IMR-90 (cell line): Measurements from ENCODE around the gene CAMTA1. TPM values are rescaled to one million over a fixed set of nuclear protein-coding genes. Genes with fewer than 3 reads are reported as not detected.

Experiments used
- ATAC-seq: fragments of 200-7000 bp; cut with Tn5 transposase; 2 replicates; pipeline ENCODE4 v1.9.1; 2020; ENCODE audit warnings: low read depth, mild to moderate bottlenecking, moderate library complexity
- BruUV-seq: library from RNA; stranded (reverse); fragments of 400-500 nt; replicated peaks from 2 replicates; lab custom pipeline; 2021; lab: Mats Ljungman, UMichigan
- CTCF ChIA-PET: fragments of 300-600 bp; formaldehyde crosslinking; extraction: SDS; loops from one replicate; lab custom pipeline; 2021; ENCODE audit warnings: antibody characterized with exemption; lab: Yijun Ruan, JAX
- POLR2A ChIA-PET: fragments of 300-600 bp; sonication (Branson Sonifier 250); formaldehyde crosslinking; loops from one replicate; lab custom pipeline; 2022; ENCODE audit warnings: antibody characterized with exemption; ENCODE audit not compliant: unreplicated experiment; lab: Charles Lee
- DNase-seq: peaks from one replicate; pipeline ENCODE4 v3.0.0; 2013
- H2AFZ ChIP-seq: replicated peaks from 2 replicates; pipeline ENCODE3; 2013; ENCODE audit warnings: low read length, mild to moderate bottlenecking; ENCODE audit not compliant: poor library complexity
- H2AK5ac ChIP-seq: 2 replicates; pipeline ENCODE4 v1.6.1; 2013; ENCODE audit warnings: low read depth, low read length, inconsistent platforms
- H2AK9ac ChIP-seq: replicated peaks from 2 replicates; pipeline ENCODE3; 2013; ENCODE audit warnings: mild to moderate bottlenecking, low read depth, low read length, moderate library complexity; ENCODE audit not compliant: poor library complexity
- H2BK120ac ChIP-seq: 2 replicates; pipeline ENCODE4 v1.6.1; 2013; ENCODE audit warnings: low read depth, low read length, inconsistent platforms
- H2BK15ac ChIP-seq: 3 replicates; pipeline ENCODE4 v1.6.1; 2013; ENCODE audit warnings: low read depth, low read length, inconsistent platforms
- H2BK20ac ChIP-seq: 2 replicates; pipeline ENCODE4 v1.6.1; 2013; ENCODE audit warnings: low read depth, mild to moderate bottlenecking, inconsistent platforms, low read length, moderate library complexity
- H2BK5ac ChIP-seq: 2 replicates; pipeline ENCODE4 v1.6.1; 2013; ENCODE audit warnings: mild to moderate bottlenecking, low read depth, low read length, inconsistent platforms; ENCODE audit not compliant: poor library complexity, severe bottlenecking
- H3K14ac ChIP-seq: replicated peaks from 2 replicates; pipeline ENCODE4 v1.6.1; 2013; ENCODE audit warnings: low read depth, low read length, inconsistent platforms
- H3K18ac ChIP-seq: 2 replicates; pipeline ENCODE4 v1.6.1; 2013; ENCODE audit warnings: low read depth, low read length, control low read depth
- H3K23ac ChIP-seq: 2 replicates; pipeline ENCODE4 v1.6.1; 2013; ENCODE audit warnings: low read depth, low read length, inconsistent platforms
- H3K27ac ChIP-seq: 2 replicates; pipeline ENCODE4 v1.5.1; 2013; ENCODE audit warnings: mild to moderate bottlenecking, control low read depth, low read length; ENCODE audit not compliant: insufficient read depth
- H3K27me3 ChIP-seq: 2 replicates; pipeline ENCODE4 v1.6.1; 2013; ENCODE audit warnings: low read length; ENCODE audit not compliant: control insufficient read depth, insufficient read depth
- H3K36me3 ChIP-seq: 2 replicates; pipeline ENCODE4 v1.6.1; 2013; ENCODE audit warnings: low read length, mixed read lengths; ENCODE audit not compliant: control insufficient read depth, insufficient read depth
- H3K4ac ChIP-seq: 2 replicates; pipeline ENCODE4 v1.6.1; 2013; ENCODE audit warnings: low read depth, low read length, inconsistent platforms
- H3K4me1 ChIP-seq: 2 replicates; pipeline ENCODE4 v1.6.1; 2013; ENCODE audit warnings: low read length, mixed read lengths; ENCODE audit not compliant: control insufficient read depth, insufficient read depth
- H3K4me2 ChIP-seq: 2 replicates; pipeline ENCODE4 v1.6.1; 2013; ENCODE audit warnings: low read depth, mild to moderate bottlenecking, control low read depth, low read length, moderate library complexity
- H3K4me3 ChIP-seq: 2 replicates; pipeline ENCODE4 v1.5.1; 2013; ENCODE audit warnings: low read depth, mild to moderate bottlenecking, control low read depth, low read length, moderate library complexity; ENCODE audit not compliant: insufficient read depth
- H3K56ac ChIP-seq: 2 replicates; pipeline ENCODE4 v1.6.1; 2013; ENCODE audit warnings: low read length, inconsistent platforms; ENCODE audit not compliant: insufficient read depth; ENCODE audit errors: extremely low read depth
- H3K79me1 ChIP-seq, 2 experiments: 2 replicates each; pipeline ENCODE4 v1.6.1; 2013; ENCODE audit warnings: low read length in 2 of 2, inconsistent platforms in 1 of 2, low read depth in 1 of 2
- H3K9ac ChIP-seq: 2 replicates; pipeline ENCODE4 v1.6.1; 2013; ENCODE audit warnings: low read depth, low read length, control low read depth
- H3K9me1 ChIP-seq: 2 replicates; pipeline ENCODE4 v1.6.1; 2013; ENCODE audit warnings: low read length, inconsistent platforms; ENCODE audit not compliant: insufficient read depth
- H3K9me3 ChIP-seq: 2 replicates; pipeline ENCODE4 v1.6.1; 2013; ENCODE audit warnings: low read length; ENCODE audit not compliant: control insufficient read depth, insufficient read depth
- H4K20me1 ChIP-seq: 2 replicates; pipeline ENCODE4 v1.6.1; 2013; ENCODE audit warnings: low read length, inconsistent platforms; ENCODE audit not compliant: insufficient read depth
- H4K5ac ChIP-seq: 2 replicates; pipeline ENCODE4 v1.6.1; 2013; ENCODE audit warnings: mild to moderate bottlenecking, low read depth, low read length, control low read depth
- H4K8ac ChIP-seq, 2 experiments: 2 replicates each; pipeline ENCODE4 v1.6.1; 2013; ENCODE audit warnings: low read depth in 2 of 2, low read length in 2 of 2, control low read depth in 1 of 2, inconsistent platforms in 1 of 2
- H4K91ac ChIP-seq: 2 replicates; pipeline ENCODE4 v1.6.1; 2013; ENCODE audit warnings: low read depth, low read length, inconsistent platforms; ENCODE audit not compliant: insufficient read depth
- MAZ ChIP-seq: IDR thresholded peaks from 2 replicates; pipeline ENCODE4 v1.6.1; 2012; ENCODE audit warnings: low read depth, mild to moderate bottlenecking, low read length, improper control_type of control experiment, moderate library complexity, borderline replicate concordance
- MXI1 ChIP-seq: IDR thresholded peaks from 2 replicates; pipeline ENCODE4 v1.6.1; 2012; ENCODE audit warnings: low read depth, mild to moderate bottlenecking, low read length, moderate library complexity, borderline replicate concordance
- RCOR1 ChIP-seq: IDR thresholded peaks from 2 replicates; pipeline ENCODE4 v1.6.1; 2012; ENCODE audit warnings: mild to moderate bottlenecking, low read length, improper control_type of control experiment; ENCODE audit not compliant: insufficient replicate concordance
- RFX5 ChIP-seq: IDR thresholded peaks from 2 replicates; pipeline ENCODE4 v1.8.0; 2012; ENCODE audit warnings: low read depth, mild to moderate bottlenecking, low read length, moderate library complexity
- WGBS, 2 experiments: methylation state at CpG; one replicate each; pipeline versions ENCODE4 v1.1.5 to v1.1.7; 2013; ENCODE audit warnings: missing lambda C conversion rate in 2 of 2; ENCODE audit not compliant: insufficient read length in 1 of 2; ENCODE audit errors: extremely low coverage in 2 of 2; 5-methylcytosine and 5-hydroxymethylcytosine counted together
- dilution Hi-C: fragments of 300-500 bp; cut with HindIII; formaldehyde crosslinking; loops from one replicate; pipeline ENCODE4 v1.14.3; 2018; ENCODE audit warnings: low sequenced_read_pairs; ENCODE audit not compliant: unreplicated experiment
- in situ Hi-C: fragments of 300-500 bp; cut with MboI; formaldehyde crosslinking; loops from 3 replicates; pipeline ENCODE4 v1.14.3; 2019; ENCODE audit warnings: low sequenced_read_pairs, inconsistent platforms, mixed read lengths
- intact Hi-C: fragments of 100-400 bp; cut with micrococcal nuclease; formaldehyde crosslinking; loops from 2 replicates; pipeline ENCODE4 v1.10.0; 2022
- polyA plus RNA-seq, 3 experiments: library from polyadenylated mRNA; depleted of rRNA; stranded (reverse); fragments of >200 nt; gene quantifications; 2 replicates each; pipeline ENCODE4 v1.2.3, GENCODE V29; 2012; ENCODE audit warnings: low replicate concordance in 1 of 3
- total RNA-seq: library from RNA; depleted of rRNA; stranded (reverse); fragments of >200 nt; gene quantifications from 2 replicates; pipeline ENCODE4 v1.2.3, GENCODE V29; 2012

The CAMTA1 gene
- total and polyA plus RNA-seq, 2 of the 4 experiments (the other 2 are of a cell fraction) = 35.5 to 74.3 TPM

DNA sequence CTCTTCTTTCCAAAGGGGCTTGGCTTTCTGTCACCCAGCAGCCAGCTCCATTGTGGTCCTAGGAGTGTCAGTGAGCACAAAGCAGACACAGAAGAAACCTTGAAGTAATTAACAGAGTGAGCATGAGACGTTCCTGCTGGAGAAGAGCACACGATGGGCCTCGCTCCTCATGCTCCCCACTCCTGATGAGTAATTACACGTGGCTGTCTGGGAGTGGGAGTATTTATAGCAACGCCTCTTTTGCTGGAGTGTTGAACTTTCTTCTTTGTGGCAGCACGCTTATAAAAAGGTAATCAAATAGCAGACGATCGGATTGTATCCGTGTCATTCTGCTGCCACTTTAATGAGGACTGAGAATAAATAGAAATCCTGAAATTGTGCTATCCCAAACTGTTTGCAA, 185.8 kb downstream of the CAMTA1 start:
- H4K5ac ChIP-seq = no peak overlapping the region
- H3K79me1 ChIP-seq = no peaks in the 10 kb centered on the region
- H3K14ac ChIP-seq = no peak overlapping the region
- H3K9ac ChIP-seq = no peak overlapping the region
- no peak overlapping the region for H2BK5ac ChIP-seq
- no peak overlapping the region for H3K18ac ChIP-seq
- no peak overlapping the region for H4K8ac ChIP-seq
- peaks cover 2% of the 10 kb centered on the region; the same call in 1 of the 2 replicates for H3K4me1 ChIP-seq
- H3K4me3 ChIP-seq = no peak overlapping the region
- no peak overlapping the region for H2AFZ ChIP-seq
- H3K56ac ChIP-seq = no peak overlapping the region
- H2AK9ac ChIP-seq = no peak overlapping the region
- no peak overlapping the region for H2AK5ac ChIP-seq
- no peaks in the 10 kb centered on the region for H3K9me1 ChIP-seq
- H2BK120ac ChIP-seq = no peak overlapping the region
- peak; percentile 35; the same call in 1 of the 2 replicates for ATAC-seq
- no peak overlapping the region for H4K91ac ChIP-seq
- H2BK20ac ChIP-seq = no peak overlapping the region
- intact Hi-C loops = no loop called here
- peak; percentile 43 for DNase-seq
- WGBS, 2 experiments = no CpG with 5 or more reads among the region's 9 CpGs
- H3K23ac ChIP-seq = no peak overlapping the region
- peaks cover 21% of the 10 kb centered on the region for H3K27me3 ChIP-seq
- H3K4ac ChIP-seq = no peak overlapping the region
- no TSS peak for BruUV-seq
- H3K27ac ChIP-seq = no peak overlapping the region
- ChIA-PET CTCF (no interaction called here), POLR2A (no interaction called here)
- in situ Hi-C loops = no loop called here
- no peak overlapping the region for H3K4me2 ChIP-seq
- H3K36me3 ChIP-seq = no peaks in the 10 kb centered on the region
- TF ChIP-seq MAZ (peak; percentile 37; the same call in 1 of the 2 replicates), MXI1 (peak; percentile 44; the same call in 1 of the 2 replicates), RCOR1 (no peak), RFX5 (peak; percentile 45; the same call in 1 of the 2 replicates)
- no peaks in the 10 kb centered on the region for H4K20me1 ChIP-seq
- dilution Hi-C loops = no loop called here
- H3K9me3 ChIP-seq = no peaks in the 10 kb centered on the region
- no peak overlapping the region for H2BK15ac ChIP-seq
